Esophagus squamous epithelium (tissue), 5 donors: ENCODE data around the gene AFAP1L2. TPM values are rescaled to one million over a fixed set of nuclear protein-coding genes. Genes with fewer than 3 reads are reported as not detected.

Source experiments
- DNase-seq: peaks from one replicate; lab custom pipeline; 2025; lab: John Stamatoyannopoulos, UW
- H3K27ac ChIP-seq, 4 donors: fragments of 200-600 bp; sonication (generic); one replicate each; pipeline ENCODE4 v1.5.1; 2016 to 2019; ENCODE audit warnings: mild to moderate bottlenecking in 1 of 4
- H3K27me3 ChIP-seq, 4 donors: fragments of 200-600 bp; sonication (generic); 1 replicate in 3 of 4; 2 replicates in 1 of 4; pipeline versions ENCODE4 v1.5.1 to v1.6.0; 2017 to 2021; ENCODE audit warnings: antibody characterized with exemption in 1 of 4
- H3K36me3 ChIP-seq, 3 donors: fragments of 200-600 bp; sonication (generic); one replicate each; pipeline ENCODE4 v1.5.1; 2016 to 2019
- H3K4me1 ChIP-seq, 3 donors: fragments of 200-600 bp; sonication (generic); one replicate each; pipeline ENCODE4 v1.5.1; 2017 to 2019
- H3K4me3 ChIP-seq, 4 donors: fragments of 200-600 bp; sonication (generic); 1 replicate in 3 of 4; 2 replicates in 1 of 4; pipeline ENCODE4 v1.5.1; 2016 to 2019; ENCODE audit warnings: mild to moderate bottlenecking in 2 of 4, moderate library complexity in 1 of 4
- H3K9me3 ChIP-seq, 3 donors: fragments of 200-600 bp; sonication (generic); one replicate each; pipeline ENCODE4 v1.5.1; 2016 to 2019
- CTCF ChIP-seq, 6 experiments: fragments of 450-650 bp in 4 of 6; fragments of 200-600 bp in 2 of 6; sonication (generic) in 2 of 6; IDR thresholded peaks; one replicate each; pipeline ENCODE4 v1.5.1; 2016 to 2019; ENCODE audit warnings: antibody characterized with exemption in 6 of 6, mild to moderate bottlenecking in 4 of 6, moderate library complexity in 4 of 6
- POLR2A ChIP-seq, 4 donors: fragments of 450-650 bp; IDR thresholded peaks; one replicate each; pipeline ENCODE4 v1.6.1; 2017; ENCODE audit warnings: antibody characterized with exemption in 4 of 4, mild to moderate bottlenecking in 4 of 4, moderate library complexity in 3 of 4
- WGBS, 2 donors: methylation state at CpG; one replicate each; pipeline ENCODE4 v1.1.5; 2018; 5-methylcytosine and 5-hydroxymethylcytosine counted together
- intact Hi-C: fragments of 100-400 bp; cut with DNase I; formaldehyde crosslinking; loops from one replicate; pipeline ENCODE4 v1.15.0; 2022
- total RNA-seq, 4 donors: library from RNA; depleted of rRNA; stranded (reverse); fragments of >200 nt; gene quantifications; one replicate each; pipeline ENCODE4 v1.1.0, GENCODE V29; 2016
- donor health status: DM: yes; HTN: yes; CAD: no.

AFAP1L2 gene
- total RNA-seq, 4 donors from 2014 or later: 9.8 to 15.5 (median 11.8) TPM

- no peaks in the 10 kb centered on the region for H3K27me3 ChIP-seq
- intact Hi-C loops: loop anchor here (10.0 kb wide), 1 partner anchor 129 kb away; no protein-coding TSS in a partner anchor
- peaks cover 0 to 47% (median 0%) of the 10 kb centered on the region in 3 donors for H3K36me3 ChIP-seq
- H3K27ac ChIP-seq: no peak overlapping the region
- DNase-seq: no peak
- H3K9me3 ChIP-seq: no peaks in the 10 kb centered on the region
- WGBS, 2 donors: 89 to 93% methylated on average over 15 of the region's 18 CpGs
- peaks cover 7 to 38% (median 8%) of the 10 kb centered on the region in 3 donors for H3K4me1 ChIP-seq
- TF ChIP-seq POLR2A (IDR thresholded peaks at IDR 0.05): no peak
- no peak for TF ChIP-seq CTCF (IDR thresholded peaks at IDR 0.05)
- no peak overlapping the region for H3K4me3 ChIP-seq
Measured at GRCh38 chr10:114305521-114305925, 98.8 kb downstream of the AFAP1L2 start.

- H3K4me1 ChIP-seq: peaks cover 7 to 38% (median 8%) of the 10 kb centered on the region in 3 donors
- H3K9me3 ChIP-seq: no peaks in the 10 kb centered on the region
- peak overlapping the region; percentile 8 to 59 (median 38) for H3K4me3 ChIP-seq
- H3K27me3 ChIP-seq: no peaks in the 10 kb centered on the region
- H3K27ac ChIP-seq: peak overlapping the region in 3 of 4 donors; percentile 15 to 68 (median 68)
- 19 to 22% methylated on average over 28 to 30 of the region's 41 CpGs for WGBS, 2 donors
- TF ChIP-seq CTCF (IDR thresholded peaks at IDR 0.05) (peak in 4 of 6 experiments; percentile 20 to 55 (median 46)), POLR2A (IDR thresholded peaks at IDR 0.05) (no peak)
- intact Hi-C loops: loop anchor here (10.0 kb wide), 1 partner anchor 130 kb away; no protein-coding TSS in a partner anchor
- peaks cover 0 to 47% (median 0%) of the 10 kb centered on the region in 3 donors for H3K36me3 ChIP-seq
- peak; percentile 17 for DNase-seq
Measured at GRCh38 chr10:114304571-114305421, 99.5 kb downstream of the AFAP1L2 start.

- no peak for TF ChIP-seq POLR2A (IDR thresholded peaks at IDR 0.05)
- TF ChIP-seq CTCF (IDR thresholded peaks at IDR 0.05): peak; percentile 70 to 86 (median 76)
- DNase-seq: no peak
- Histone ChIP-seq H3K4me1 (peaks cover 7 to 38% (median 8%) of the 10 kb centered on the region in 3 donors), H3K27me3 (no peaks in the 10 kb centered on the region), H3K4me3 (peak overlapping the region; percentile 8 to 59 (median 38)), H3K9me3 (no peaks in the 10 kb centered on the region), H3K36me3 (peaks cover 0 to 45% (median 0%) of the 10 kb centered on the region in 3 donors), H3K27ac (peak overlapping the region in 3 of 4 donors; percentile 15 to 68 (median 68))
- intact Hi-C loops: loop anchor here (10.0 kb wide), 1 partner anchor 131 kb away; no protein-coding TSS in a partner anchor
- 4 to 6% methylated on average over 12 to 14 of the region's 14 CpGs for WGBS, 2 donors
Measured at GRCh38 chr10:114304017-114304570, 100.2 kb downstream of the AFAP1L2 start.

- no peak overlapping the region for H3K4me3 ChIP-seq
- no peak for DNase-seq
- intact Hi-C loops: loop anchor here (10.0 kb wide), 1 partner anchor 131 kb away; no protein-coding TSS in a partner anchor
- TF ChIP-seq CTCF (IDR thresholded peaks at IDR 0.05): no peak
- no peak for TF ChIP-seq POLR2A (IDR thresholded peaks at IDR 0.05)
- peak overlapping the region in 3 of 4 donors; percentile 13 to 68 (median 15) for H3K27ac ChIP-seq
- H3K4me1 ChIP-seq: peaks cover 7 to 38% (median 8%) of the 10 kb centered on the region in 3 donors
- peaks cover 0 to 47% (median 0%) of the 10 kb centered on the region in 3 donors for H3K36me3 ChIP-seq
- WGBS, 2 donors: 20 to 60% methylated on average over 1 to 8 of the region's 10 CpGs
- H3K27me3 ChIP-seq: no peaks in the 10 kb centered on the region
- H3K9me3 ChIP-seq: no peaks in the 10 kb centered on the region
Measured at GRCh38 chr10:114303556-114303955, 100.7 kb downstream of the AFAP1L2 start.
